OCI-LY7 (cell line): ENCODE results near the gene OXLD1. TPM values are rescaled to one million over a fixed set of nuclear protein-coding genes. Genes with fewer than 3 reads are reported as not detected.

Experiments
- BruUV-seq: library from RNA; stranded (reverse); fragments of 400-500 nt; replicated peaks from 2 replicates; lab custom pipeline; 2021; lab: Mats Ljungman, UMichigan
- CTCF ChIA-PET: fragments of 300-600 bp; sonication (Branson Sonifier 250); formaldehyde crosslinking; loops from one replicate; lab custom pipeline; 2022; ENCODE audit warnings: antibody characterized with exemption; ENCODE audit not compliant: unreplicated experiment; lab: Charles Lee
- POLR2A ChIA-PET: fragments of 300-600 bp; sonication (Branson Sonifier 250); formaldehyde crosslinking; loops from one replicate; lab custom pipeline; 2022; ENCODE audit warnings: antibody characterized with exemption; lab: Charles Lee
- DNase-seq: peaks from one replicate; pipeline ENCODE4 v3.0.0-alpha.2; 2015; ENCODE audit warnings: low spot score
- H2AFZ ChIP-seq: fragments of 200-600 bp; sonication (generic), shearing (Covaris generic); 2 replicates; pipeline ENCODE4 v1.6.1; 2014; ENCODE audit warnings: mild to moderate bottlenecking, antibody characterized with exemption, low read length, moderate library complexity
- H3K27ac ChIP-seq: fragments of 200-600 bp; sonication (generic); 2 replicates; pipeline ENCODE4 v1.5.1; 2014; ENCODE audit warnings: mixed run types, low read depth, mild to moderate bottlenecking, moderate library complexity, low read length, inconsistent platforms; ENCODE audit not compliant: poor library complexity, severe bottlenecking
- H3K36me3 ChIP-seq: fragments of 200-600 bp; sonication (generic); 2 replicates; pipeline ENCODE4 v1.6.1; 2014; ENCODE audit warnings: mild to moderate bottlenecking, antibody characterized with exemption, low read length, moderate library complexity, mixed read lengths; ENCODE audit not compliant: insufficient read depth
- H3K4me1 ChIP-seq: fragments of 200-600 bp; sonication (generic); 2 replicates; pipeline ENCODE4 v1.5.1; 2014; ENCODE audit warnings: mild to moderate bottlenecking, low read length; ENCODE audit not compliant: insufficient read depth, poor library complexity, severe bottlenecking
- H3K4me2 ChIP-seq: fragments of 200-600 bp; sonication (generic); 2 replicates; pipeline ENCODE4 v1.6.1; 2014; ENCODE audit warnings: mild to moderate bottlenecking, low read length
- H3K4me3 ChIP-seq: fragments of 200-600 bp; sonication (generic); 2 replicates; pipeline ENCODE4 v1.5.1; 2014; ENCODE audit warnings: mild to moderate bottlenecking, low read depth, low read length; ENCODE audit not compliant: poor library complexity, severe bottlenecking
- H3K79me2 ChIP-seq: fragments of 200-600 bp; sonication (generic); 2 replicates; pipeline ENCODE4 v1.6.1; 2016; ENCODE audit warnings: low read depth, mild to moderate bottlenecking, low read length, moderate library complexity, mixed read lengths; ENCODE audit not compliant: insufficient read depth
- H3K9me2 ChIP-seq: fragments of 200-600 bp; sonication (generic); 2 replicates; pipeline ENCODE4 v1.6.1; 2016; ENCODE audit warnings: mild to moderate bottlenecking, low read length, mixed read lengths; ENCODE audit not compliant: insufficient read depth
- H3K9me3 ChIP-seq: fragments of 200-600 bp; sonication (generic); 2 replicates; pipeline ENCODE4 v1.6.1; 2014; ENCODE audit warnings: mild to moderate bottlenecking, mixed run types, low read length, mixed read lengths
- H4K20me1 ChIP-seq: fragments of 200-600 bp; sonication (generic); 2 replicates; pipeline ENCODE4 v1.6.1; 2014; ENCODE audit warnings: mild to moderate bottlenecking, antibody characterized with exemption, low read length, moderate library complexity, mixed read lengths; ENCODE audit not compliant: insufficient read depth
- EZH2phosphoT487 ChIP-seq: fragments of 200-600 bp; sonication (generic); IDR thresholded peaks from 2 replicates; pipeline ENCODE4 v1.6.1; 2018; ENCODE audit warnings: low read depth, borderline replicate concordance, mild to moderate bottlenecking, mixed run types, antibody characterized with exemption, low read length, moderate library complexity, mixed read lengths
- intact Hi-C: fragments of 100-400 bp; cut with micrococcal nuclease; formaldehyde crosslinking; loops from one replicate; pipeline ENCODE4 v1.10.0; 2022; ENCODE audit not compliant: unreplicated experiment
- total RNA-seq, 2 experiments: library from RNA; depleted of rRNA in 1 of 2; stranded (reverse); fragments of >200 nt in 1 of 2; shearing (Covaris generic) in 1 of 2; gene quantifications; 2 replicates each; pipeline ENCODE4 v1.2.3, GENCODE V29; 2014 to 2022
- TF ChIP-seq, protein P1 (sequence below): fragments of 200-600 bp; sonication (generic); conservative IDR thresholded peaks from 2 replicates; pipeline ENCODE4 v1.5.1; 2014; ENCODE audit warnings: mild to moderate bottlenecking, antibody characterized with exemption, low read length, moderate library complexity, mixed read lengths

Gene OXLD1
- total RNA-seq, 2 experiments from 2014 or later, result 116 to 151 TPM

DNA sequence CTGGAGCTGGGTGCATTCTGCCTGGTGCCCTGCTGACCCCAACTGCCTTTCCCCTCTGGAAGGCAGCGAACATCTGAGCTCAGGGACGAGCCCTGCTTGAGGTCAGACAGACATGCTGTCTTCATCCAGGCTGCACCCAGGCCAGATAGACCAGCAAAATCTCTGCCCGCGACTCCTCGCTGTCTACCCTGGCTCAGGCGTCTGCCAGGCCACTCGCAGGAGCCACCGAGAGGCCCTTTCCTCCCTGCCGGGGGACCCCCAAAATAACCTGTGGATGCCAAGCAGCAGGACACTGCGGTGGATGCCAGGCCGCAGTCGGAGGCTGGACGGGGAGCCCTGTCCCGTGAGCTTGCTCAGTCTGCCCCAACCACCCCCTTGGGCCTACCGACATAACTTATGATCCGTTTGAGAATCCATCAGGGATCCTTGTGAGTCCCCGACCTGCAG lies 42.4 kb upstream of the OXLD1 start:
- H3K79me2 ChIP-seq, result peaks cover 31% of the 10 kb centered on the region
- TF ChIP-seq EZH2phosphoT487, result no peak
- TF ChIP-seq, protein P1, sequence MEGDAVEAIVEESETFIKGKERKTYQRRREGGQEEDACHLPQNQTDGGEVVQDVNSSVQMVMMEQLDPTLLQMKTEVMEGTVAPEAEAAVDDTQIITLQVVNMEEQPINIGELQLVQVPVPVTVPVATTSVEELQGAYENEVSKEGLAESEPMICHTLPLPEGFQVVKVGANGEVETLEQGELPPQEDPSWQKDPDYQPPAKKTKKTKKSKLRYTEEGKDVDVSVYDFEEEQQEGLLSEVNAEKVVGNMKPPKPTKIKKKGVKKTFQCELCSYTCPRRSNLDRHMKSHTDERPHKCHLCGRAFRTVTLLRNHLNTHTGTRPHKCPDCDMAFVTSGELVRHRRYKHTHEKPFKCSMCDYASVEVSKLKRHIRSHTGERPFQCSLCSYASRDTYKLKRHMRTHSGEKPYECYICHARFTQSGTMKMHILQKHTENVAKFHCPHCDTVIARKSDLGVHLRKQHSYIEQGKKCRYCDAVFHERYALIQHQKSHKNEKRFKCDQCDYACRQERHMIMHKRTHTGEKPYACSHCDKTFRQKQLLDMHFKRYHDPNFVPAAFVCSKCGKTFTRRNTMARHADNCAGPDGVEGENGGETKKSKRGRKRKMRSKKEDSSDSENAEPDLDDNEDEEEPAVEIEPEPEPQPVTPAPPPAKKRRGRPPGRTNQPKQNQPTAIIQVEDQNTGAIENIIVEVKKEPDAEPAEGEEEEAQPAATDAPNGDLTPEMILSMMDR, result no peak
- POLR2A ChIA-PET, result no interaction called here
- no peak overlapping the region for H2AFZ ChIP-seq
- DNase-seq, result no peak
- no peak overlapping the region for H3K4me2 ChIP-seq
- peaks cover 61% of the 10 kb centered on the region for H3K36me3 ChIP-seq
- no TSS peak for BruUV-seq
- no peak overlapping the region for H3K4me3 ChIP-seq
- H3K27ac ChIP-seq, result no peak overlapping the region
- no peaks in the 10 kb centered on the region for H3K9me3 ChIP-seq
- no peaks in the 10 kb centered on the region; the same call in 1 of the 2 replicates for H4K20me1 ChIP-seq
- CTCF ChIA-PET, result no interaction called here
- intact Hi-C loops, result no loop called here
- peaks cover 34% of the 10 kb centered on the region for H3K4me1 ChIP-seq
- H3K9me2 ChIP-seq, result no peaks in the 10 kb centered on the region

DNA sequence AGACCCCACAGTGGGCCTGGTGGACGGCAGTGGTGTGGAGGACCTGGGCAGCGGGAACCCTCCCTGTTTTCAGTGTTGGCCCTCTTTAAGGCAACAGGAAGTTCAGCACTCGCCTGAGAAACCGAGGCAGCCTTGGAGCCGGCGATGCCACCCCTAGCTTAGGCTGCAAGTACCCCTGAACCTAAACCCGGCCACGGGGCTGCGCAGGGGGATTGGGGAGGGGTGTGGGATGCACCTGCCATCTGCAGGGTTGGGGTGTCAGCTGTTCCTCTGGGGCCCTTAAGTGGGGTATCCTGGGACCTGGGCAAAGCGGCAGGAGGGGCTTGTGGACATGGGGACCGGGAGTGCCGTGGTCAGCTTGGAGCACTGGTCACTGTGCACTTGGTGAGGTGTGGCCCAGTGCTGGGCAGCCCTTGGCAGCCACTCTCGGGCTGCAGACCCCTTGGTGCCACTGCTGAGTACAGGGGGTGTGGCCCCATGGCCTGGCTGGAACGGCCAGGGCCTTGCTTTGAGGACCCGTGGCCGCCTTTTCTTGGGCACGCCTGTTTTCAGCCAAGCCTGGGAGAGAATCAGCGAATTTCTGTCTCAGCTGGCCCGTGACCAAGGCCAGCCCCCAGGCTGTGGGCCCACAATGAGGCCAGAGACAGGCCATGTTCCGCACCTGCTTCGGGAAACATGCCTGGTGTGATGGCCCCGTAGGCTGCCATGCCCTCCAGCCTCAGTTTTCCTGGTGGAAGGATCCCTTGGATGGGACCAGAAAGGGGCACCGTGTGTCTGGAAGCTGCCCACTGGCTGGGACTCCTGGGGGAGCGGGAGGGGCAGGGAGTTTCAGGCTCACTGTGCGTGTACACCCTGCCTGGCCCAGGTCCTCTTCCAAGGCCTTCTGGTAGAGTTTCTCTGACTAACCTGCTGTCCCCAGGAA lies 41.6 kb upstream of the OXLD1 start:
- Histone ChIP-seq H2AFZ (no peak overlapping the region), H4K20me1 (no peaks in the 10 kb centered on the region; the same call in 1 of the 2 replicates), H3K79me2 (peaks cover 31% of the 10 kb centered on the region), H3K9me3 (no peaks in the 10 kb centered on the region), H3K36me3 (peaks cover 65% of the 10 kb centered on the region), H3K27ac (no peak overlapping the region), H3K9me2 (no peaks in the 10 kb centered on the region), H3K4me2 (no peak overlapping the region), H3K4me3 (no peak overlapping the region), H3K4me1 (peaks cover 27% of the 10 kb centered on the region)
- no peak for DNase-seq
- CTCF ChIA-PET, result no interaction called here
- intact Hi-C loops, result no loop called here
- BruUV-seq, result no TSS peak
- TF ChIP-seq, protein P1, result no peak
- no peak for TF ChIP-seq EZH2phosphoT487
- POLR2A ChIA-PET, result no interaction called here
